ENCODE measurements around the gene PIWIL4. TPM values are rescaled to one million over a fixed set of nuclear protein-coding genes. Genes with fewer than 3 reads are reported as not detected.

Gene PIWIL4
- total and polyA plus RNA-seq, 9 of the 15 experiments (the other 6 are each of a cell fraction or from before 2014, with no cell fraction given), result 6.3 to 17.0 (median 10.8) TPM

DNA sequence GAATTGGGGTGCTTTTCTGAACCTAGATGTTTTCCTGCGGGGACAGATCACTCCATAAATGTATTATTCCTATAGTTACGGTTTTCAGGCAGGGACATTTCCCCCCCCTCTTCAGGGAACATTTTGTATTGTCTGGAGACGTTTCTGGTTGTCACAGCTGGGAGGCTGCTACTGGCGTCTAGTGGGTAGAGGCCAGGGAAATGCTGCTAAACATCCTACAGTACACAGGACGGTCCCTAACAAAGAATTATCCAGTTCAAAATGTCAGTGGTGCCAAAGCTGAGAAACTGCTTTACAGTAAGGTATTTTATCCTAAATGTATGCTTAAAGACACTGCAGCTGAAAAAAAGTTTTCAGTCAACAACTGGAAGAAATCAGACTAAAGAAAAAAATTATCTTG, 19.4 kb downstream of the PIWIL4 start (continued):
- TF ChIP-seq, protein P1, sequence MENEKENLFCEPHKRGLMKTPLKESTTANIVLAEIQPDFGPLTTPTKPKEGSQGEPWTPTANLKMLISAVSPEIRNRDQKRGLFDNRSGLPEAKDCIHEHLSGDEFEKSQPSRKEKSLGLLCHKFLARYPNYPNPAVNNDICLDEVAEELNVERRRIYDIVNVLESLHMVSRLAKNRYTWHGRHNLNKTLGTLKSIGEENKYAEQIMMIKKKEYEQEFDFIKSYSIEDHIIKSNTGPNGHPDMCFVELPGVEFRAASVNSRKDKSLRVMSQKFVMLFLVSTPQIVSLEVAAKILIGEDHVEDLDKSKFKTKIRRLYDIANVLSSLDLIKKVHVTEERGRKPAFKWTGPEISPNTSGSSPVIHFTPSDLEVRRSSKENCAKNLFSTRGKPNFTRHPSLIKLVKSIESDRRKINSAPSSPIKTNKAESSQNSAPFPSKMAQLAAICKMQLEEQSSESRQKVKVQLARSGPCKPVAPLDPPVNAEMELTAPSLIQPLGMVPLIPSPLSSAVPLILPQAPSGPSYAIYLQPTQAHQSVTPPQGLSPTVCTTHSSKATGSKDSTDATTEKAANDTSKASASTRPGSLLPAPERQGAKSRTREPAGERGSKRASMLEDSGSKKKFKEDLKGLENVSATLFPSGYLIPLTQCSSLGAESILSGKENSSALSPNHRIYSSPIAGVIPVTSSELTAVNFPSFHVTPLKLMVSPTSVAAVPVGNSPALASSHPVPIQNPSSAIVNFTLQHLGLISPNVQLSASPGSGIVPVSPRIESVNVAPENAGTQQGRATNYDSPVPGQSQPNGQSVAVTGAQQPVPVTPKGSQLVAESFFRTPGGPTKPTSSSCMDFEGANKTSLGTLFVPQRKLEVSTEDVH (IDR thresholded peaks at IDR 0.05; ENCODE audit: low read depth, partially characterized antibody), result no peak
- TF ChIP-seq, protein P2, sequence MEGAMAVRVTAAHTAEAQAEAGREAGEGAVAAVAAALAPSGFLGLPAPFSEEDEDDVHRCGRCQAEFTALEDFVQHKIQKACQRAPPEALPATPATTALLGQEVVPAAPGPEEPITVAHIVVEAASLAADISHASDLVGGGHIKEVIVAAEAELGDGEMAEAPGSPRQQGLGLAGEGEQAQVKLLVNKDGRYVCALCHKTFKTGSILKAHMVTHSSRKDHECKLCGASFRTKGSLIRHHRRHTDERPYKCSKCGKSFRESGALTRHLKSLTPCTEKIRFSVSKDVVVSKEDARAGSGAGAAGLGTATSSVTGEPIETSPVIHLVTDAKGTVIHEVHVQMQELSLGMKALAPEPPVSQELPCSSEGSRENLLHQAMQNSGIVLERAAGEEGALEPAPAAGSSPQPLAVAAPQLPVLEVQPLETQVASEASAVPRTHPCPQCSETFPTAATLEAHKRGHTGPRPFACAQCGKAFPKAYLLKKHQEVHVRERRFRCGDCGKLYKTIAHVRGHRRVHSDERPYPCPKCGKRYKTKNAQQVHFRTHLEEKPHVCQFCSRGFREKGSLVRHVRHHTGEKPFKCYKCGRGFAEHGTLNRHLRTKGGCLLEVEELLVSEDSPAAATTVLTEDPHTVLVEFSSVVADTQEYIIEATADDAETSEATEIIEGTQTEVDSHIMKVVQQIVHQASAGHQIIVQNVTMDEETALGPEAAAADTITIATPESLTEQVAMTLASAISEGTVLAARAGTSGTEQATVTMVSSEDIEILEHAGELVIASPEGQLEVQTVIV (CRISPR knock-in tag; IDR thresholded peaks at IDR 0.05; ENCODE audit: borderline replicate concordance), result no peak

DNA sequence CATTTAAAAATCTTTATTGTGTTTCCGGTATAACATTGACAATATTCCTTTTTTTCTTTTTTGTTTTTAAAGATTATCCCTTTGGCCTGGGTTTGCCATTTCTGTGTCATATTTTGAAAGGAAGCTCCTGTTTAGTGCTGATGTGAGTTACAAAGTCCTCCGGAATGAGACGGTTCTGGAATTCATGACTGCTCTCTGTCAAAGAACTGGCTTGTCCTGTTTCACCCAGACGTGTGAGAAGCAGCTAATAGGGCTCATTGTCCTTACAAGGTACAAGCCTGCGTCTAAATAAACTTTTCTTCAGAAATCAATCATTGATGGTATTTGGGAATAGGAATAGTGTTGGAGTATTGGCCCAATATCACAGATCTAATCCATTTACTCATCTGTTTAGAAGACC, 19.8 kb downstream of the PIWIL4 start:
- no peaks in the 10 kb centered on the region for H4K20me1 ChIP-seq (replicated peaks; ENCODE audit: control insufficient read depth, insufficient read depth, low read length)
- no peak overlapping the region for H2AFZ ChIP-seq (ENCODE audit: low read depth, low read length)
- no peak overlapping the region for H3K27ac ChIP-seq (ENCODE audit: extremely low read depth, low read depth, low read length)
- H3K36me3 ChIP-seq (ENCODE audit: control insufficient read depth, insufficient read depth, low read length), result peaks cover 10% of the 10 kb centered on the region; the same call in 2 of the 3 replicates
- ChIA-PET POLR2A (interaction anchor here (0.8 to 1.4 kb wide), 2 partner anchors 10 to 181 kb away, joined by 3 to 5 read pairs; partner anchors contain the start of gene AMOTL1), CTCF (ENCODE audit: low intra/inter-chr PET ratio) (no interaction called here)
- no peaks in the 10 kb centered on the region for H3K9me3 ChIP-seq (replicated peaks; ENCODE audit: control insufficient read depth, insufficient read depth, low read depth, low read length)
- no peaks in the 10 kb centered on the region for H3K4me1 ChIP-seq (replicated peaks in 1 of 2; ENCODE audit: control insufficient read depth in 2 of 2, insufficient read depth in 2 of 2, low read length in 2 of 2)
- no peak overlapping the region for H3K9ac ChIP-seq (ENCODE audit: insufficient read depth in 1 of 2, low read depth in 2 of 2, low read length in 2 of 2)
- in situ Hi-C loops (cut with MboI) (no loop called here), intact Hi-C loops (cut with micrococcal nuclease) (no loop called here)
- H3K4me3 ChIP-seq, result no peak overlapping the region
- 22% methylated on average over 5 of the region's 5 CpGs for WGBS (ENCODE audit: insufficient coverage, low coverage, missing lambda C conversion rate)
- no peak overlapping the region for H3K4me2 ChIP-seq (ENCODE audit: insufficient read depth, low read length)
- H3K9me1 ChIP-seq (ENCODE audit: control insufficient read depth, insufficient read depth, low read length), result no peaks in the 10 kb centered on the region
- H3K79me2 ChIP-seq (ENCODE audit: control insufficient read depth, insufficient read depth, low read length), result no peaks in the 10 kb centered on the region
- DNase-seq (ENCODE audit: extremely low read depth in 1 of 4, low spot score in 3 of 4), result no peak
- no peak for FAIRE-seq
- TF ChIP-seq ZNF75A (CRISPR knock-in tag; IDR thresholded peaks at IDR 0.05) (no peak), POLR3G (IDR thresholded peaks at IDR 0.05; ENCODE audit: extremely low read depth, insufficient read length, insufficient replicate concordance) (no peak), MIER1 (IDR thresholded peaks at IDR 0.05; ENCODE audit: low read depth) (no peak), MYC (IDR thresholded peaks at IDR 0.05; ENCODE audit: low read depth, low read length) (no peak), MYC (CRISPR knock-in tag; IDR thresholded peaks at IDR 0.05; ENCODE audit: borderline replicate concordance, low read depth) (no peak), GTF2F1 (IDR thresholded peaks at IDR 0.05; ENCODE audit: low read depth, low read length) (no peak), ZNF121 (CRISPR knock-in tag; conservative IDR thresholded peaks at IDR 0.05) (no peak), EP300 (IDR thresholded peaks at IDR 0.05; ENCODE audit: low read length) (no peak), SPI1 (IDR thresholded peaks at IDR 0.05; ENCODE audit: borderline replicate concordance, low read depth, low read length) (no peak)
- TF ChIP-seq, protein P3, sequence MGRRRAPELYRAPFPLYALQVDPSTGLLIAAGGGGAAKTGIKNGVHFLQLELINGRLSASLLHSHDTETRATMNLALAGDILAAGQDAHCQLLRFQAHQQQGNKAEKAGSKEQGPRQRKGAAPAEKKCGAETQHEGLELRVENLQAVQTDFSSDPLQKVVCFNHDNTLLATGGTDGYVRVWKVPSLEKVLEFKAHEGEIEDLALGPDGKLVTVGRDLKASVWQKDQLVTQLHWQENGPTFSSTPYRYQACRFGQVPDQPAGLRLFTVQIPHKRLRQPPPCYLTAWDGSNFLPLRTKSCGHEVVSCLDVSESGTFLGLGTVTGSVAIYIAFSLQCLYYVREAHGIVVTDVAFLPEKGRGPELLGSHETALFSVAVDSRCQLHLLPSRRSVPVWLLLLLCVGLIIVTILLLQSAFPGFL (CRISPR knock-in tag; IDR thresholded peaks at IDR 0.05), result no peak
- ATAC-seq, result no peak
- no peaks in the 10 kb centered on the region; a peak in 1 of 5 replicates for H3K27me3 ChIP-seq (ENCODE audit: control insufficient read depth in 2 of 2, insufficient read depth in 2 of 2, low read length in 2 of 2)
- no TSS peak for BruUV-seq (replicated peaks)
